Measurements from ENCODE around the gene DVL2.
A peak's percentile ranks its signal among the peaks of the same experiment; 100 is the strongest.
"Not testable (repeated sequence)": the region's sequence is repeated elsewhere in the genome, so short reads cannot be mapped to it uniquely, and the experiment has no call there.

DVL2 gene

GRCh38 chr17:7191571-7192270 is 42.6 kb downstream of the DVL2 start:
- DNase-seq: peak; percentile 74

DNA sequence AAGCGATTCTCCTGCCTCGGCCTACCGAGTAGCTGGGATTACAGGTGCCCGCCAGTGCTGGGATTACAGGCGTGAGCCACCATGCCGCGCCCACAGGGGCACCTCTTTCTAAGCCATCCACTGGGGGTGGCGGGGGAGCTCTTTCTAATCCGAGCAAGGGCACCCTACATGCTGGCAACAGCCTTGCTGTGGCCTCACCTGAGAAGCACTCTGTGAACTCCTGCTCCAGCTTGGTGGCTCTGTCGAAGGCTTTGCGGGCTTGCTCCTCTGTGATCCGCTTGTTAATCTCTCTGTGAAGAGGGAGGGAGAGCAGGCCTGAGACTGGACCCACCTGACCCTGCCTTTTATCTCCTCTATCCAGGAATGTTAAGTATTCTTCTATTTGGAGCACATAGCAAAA is 43.2 kb downstream of the DVL2 start:
- DNase-seq: no peak

- no peak for DNase-seq
Measured at GRCh38 chr17:7190276-7190917, 43.9 kb downstream of the DVL2 start.

GRCh38 chr17:7186241-7186640 is 48.1 kb downstream of the DVL2 start:
- no peak for DNase-seq

DNA sequence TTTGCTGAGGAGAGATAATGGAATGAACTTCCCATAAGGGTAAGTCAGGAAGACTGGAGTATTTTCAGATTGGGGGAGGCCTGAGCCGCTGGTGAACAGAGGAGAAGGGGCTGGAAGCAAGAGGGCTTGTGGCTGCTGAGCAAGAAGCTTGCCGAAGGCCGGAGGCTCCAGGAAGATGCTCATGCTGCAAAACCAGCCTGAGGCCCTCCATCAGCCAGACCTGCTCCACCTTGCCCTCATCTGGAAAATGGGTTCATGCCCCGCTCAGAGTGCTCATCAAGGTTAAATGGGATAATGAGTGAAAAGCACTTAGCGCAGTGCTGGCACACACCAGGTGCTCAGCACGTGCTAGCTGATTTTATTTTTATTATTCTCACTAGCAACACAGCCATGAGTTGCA is 49.7 kb downstream of the DVL2 start:
- no peak for DNase-seq

GRCh38 chr17:7184091-7184488 is 50.2 kb downstream of the DVL2 start:
- DNase-seq: no peak

- DNase-seq: no peak
Measured at GRCh38 chr17:7183433-7184090, 50.8 kb downstream of the DVL2 start.

GRCh38 chr17:7182101-7182500 is 52.2 kb downstream of the DVL2 start:
- not testable (repeated sequence) for DNase-seq

DNA sequence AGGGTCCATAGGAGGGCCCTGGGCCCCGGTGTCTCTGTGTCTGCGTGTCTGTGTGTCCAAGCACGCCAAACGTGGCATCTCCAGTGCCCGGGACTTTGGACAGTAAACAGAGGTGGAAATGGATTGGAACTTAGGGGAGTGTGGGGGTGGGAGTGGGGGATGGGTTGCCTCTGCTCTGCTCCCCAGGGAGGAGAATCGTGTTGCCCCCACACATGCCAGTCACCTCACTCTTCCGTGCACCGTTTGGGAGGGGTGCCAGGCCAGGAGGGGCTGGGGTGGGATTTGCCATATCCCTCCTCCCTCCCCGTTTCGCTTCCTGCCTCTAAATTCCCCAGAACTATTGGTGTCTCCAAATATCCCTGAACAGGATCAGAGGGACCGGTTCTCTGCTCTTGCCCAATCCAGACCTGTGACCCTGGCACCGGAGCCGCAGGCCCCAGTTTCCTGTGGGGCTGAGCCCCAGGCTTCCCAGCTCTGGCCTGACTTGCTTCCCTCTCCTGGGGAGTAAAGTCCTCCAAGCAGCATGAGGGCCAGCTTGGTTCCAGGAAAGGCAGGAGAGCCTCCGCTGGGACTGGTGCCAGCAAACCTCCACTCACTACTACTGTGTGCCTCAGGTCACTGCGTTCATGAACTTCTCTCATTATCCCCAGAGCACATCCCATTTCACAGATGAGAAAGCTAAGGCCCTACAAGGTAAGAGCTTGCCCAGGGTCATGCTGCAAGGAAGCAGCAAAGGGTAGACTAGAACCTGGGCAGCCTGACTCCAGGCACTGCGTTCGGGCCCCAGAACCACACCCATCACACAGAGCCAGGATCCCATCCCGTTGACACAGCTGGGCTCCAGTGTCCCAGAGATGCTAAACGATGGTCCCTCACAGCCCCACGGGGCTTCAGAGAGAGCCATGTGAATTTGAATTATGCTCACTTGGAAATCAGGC is 54.7 kb downstream of the DVL2 start, which contains the start of gene ASGR1:
Gene ASGR1 (minus strand): TSS at position 54 of the 938 bp plus-strand sequence. CDS start 807 bp downstream, outside the sequence.
- no peak for DNase-seq

- DNase-seq: no peak
Measured at GRCh38 chr17:7178973-7179316, 55.4 kb downstream of the DVL2 start.

GRCh38 chr17:7177954-7178477 is 56.3 kb downstream of the DVL2 start:
- peak; percentile 26 for DNase-seq

- peak; percentile 56 for DNase-seq
Measured at GRCh38 chr17:7177191-7177953, 56.9 kb downstream of the DVL2 start.

DNA sequence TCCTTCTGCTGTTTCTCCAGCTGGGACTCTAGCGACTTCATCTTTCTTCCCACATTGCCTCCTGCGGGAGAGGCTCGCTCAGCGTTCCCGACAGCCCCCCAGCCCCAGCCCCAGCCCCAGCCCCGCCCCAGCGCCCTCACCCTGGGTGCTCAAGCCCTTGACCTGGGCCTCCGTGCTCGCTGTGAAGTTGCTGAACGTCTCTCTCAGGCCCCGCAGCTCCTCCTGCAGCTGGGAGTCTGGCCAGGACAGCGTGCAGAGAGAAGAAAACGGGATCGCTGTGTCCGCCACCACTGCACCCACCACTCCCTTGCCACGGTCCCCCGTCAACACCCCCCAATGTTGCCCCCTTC is 57.5 kb downstream of the DVL2 start:
- DNase-seq: no peak

DNA sequence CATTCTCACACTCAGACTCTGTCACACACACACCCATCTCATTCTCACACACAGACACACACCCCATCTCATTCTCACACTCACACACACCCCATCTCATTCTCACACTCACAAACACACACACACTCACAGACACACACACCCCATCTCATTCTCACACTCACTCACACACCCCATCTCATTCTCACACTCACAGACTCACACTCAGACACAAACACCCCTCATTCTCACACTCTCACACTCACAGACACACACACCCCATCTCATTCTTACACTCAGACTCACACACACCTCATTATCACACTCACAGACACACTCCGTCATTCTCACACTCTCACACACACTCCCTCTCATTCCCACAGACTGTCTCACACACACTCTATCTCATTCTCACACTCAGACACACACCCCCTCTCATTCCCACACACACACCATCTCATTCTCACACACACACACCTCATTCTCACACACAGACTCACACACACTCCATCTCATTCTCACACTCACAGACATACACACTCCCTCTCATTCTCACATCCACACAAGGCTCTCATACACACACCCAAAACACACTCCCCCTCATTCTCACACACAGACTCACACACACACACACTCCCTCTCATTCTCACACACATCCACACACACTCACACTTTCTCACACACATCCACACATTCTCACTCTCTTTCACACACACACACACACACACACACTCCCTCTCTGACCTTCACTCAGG is 58.0 kb downstream of the DVL2 start:
- DNase-seq: no peak
